ENCODE measurements around the gene NDUFS8. TPM values are rescaled to one million over a fixed set of nuclear protein-coding genes. Genes with fewer than 3 reads are reported as not detected.

Gene NDUFS8
- total and polyA plus RNA-seq, 2 of the 13 experiments (the other 11 are each of a cell fraction or from before 2014, with no cell fraction given) = 96.7 to 158 TPM

DNA sequence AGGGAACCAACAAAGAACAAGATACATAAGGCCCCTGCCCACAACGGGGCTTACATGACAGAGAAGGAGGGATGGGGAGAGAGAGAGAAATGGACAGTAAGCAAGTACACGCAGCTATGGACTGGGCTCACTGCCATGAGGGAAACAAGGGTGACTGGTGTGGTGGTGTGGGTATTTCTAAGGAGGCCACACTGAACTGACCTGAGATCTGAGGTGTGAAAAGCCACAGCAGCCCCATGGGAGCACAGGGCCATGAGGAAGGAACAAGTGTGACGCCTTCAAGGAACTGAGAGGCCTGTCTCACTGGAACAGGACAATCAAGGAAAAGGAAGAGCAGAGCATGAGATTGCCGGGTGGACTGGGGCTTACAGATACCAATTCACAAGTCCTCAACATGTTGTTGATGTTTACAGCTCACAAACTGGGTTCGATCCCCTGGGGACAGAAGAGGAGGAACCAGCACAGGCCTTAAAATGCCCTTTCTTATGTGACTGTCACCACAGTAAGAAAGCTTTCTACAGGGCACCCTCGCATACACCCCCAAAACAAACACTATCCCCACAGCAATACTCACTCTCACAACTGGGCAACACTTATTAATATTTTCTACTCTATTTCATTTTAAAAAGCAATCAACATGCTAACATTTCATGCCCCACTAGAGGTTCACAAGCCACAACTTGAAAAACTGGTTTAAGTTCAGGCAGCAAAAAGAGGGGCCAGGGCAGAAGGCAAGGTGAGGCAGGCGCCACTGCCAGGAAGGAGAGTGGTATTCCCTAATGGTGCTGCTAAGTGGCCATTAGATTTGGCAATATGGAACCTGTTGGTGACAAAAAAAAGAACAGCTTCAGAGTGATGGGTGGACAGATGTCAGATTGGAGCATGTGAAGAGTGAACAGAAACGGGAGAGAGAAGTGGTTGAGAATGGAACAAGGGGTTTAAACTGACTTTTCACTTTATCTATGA, 47.4 kb downstream of the NDUFS8 start:
- H3K4me2 ChIP-seq (ENCODE audit: low read depth, low read length) = no peak overlapping the region
- in situ Hi-C loops (cut with HindIII; ENCODE audit: extremely low pct_ligation_motif_present, low pct_unique_long_range_greater_than_20kb) = loop anchor here (10.0 kb wide), 1 partner anchor 127 kb away; no protein-coding TSS in a partner anchor
- no peak for DNase-seq (ENCODE audit: low spot score)

More for the DNA sequence above, 47.4 kb downstream of the NDUFS8 start:
- CTCF ChIA-PET (ENCODE audit: low intra/inter-chr PET ratio, low total read pairs) = no interaction called here
- no peaks in the 10 kb centered on the region for H3K27me3 ChIP-seq (ENCODE audit: control insufficient read depth in 1 of 2, insufficient read depth in 2 of 2, low read length in 2 of 2)
- POLR2A ChIA-PET = no interaction called here
- 94% methylated on average over 8 of the region's 8 CpGs for WGBS (ENCODE audit: low lambda C conversion rate)
- H3K9me3 ChIP-seq (ENCODE audit: low read length) = no peaks in the 10 kb centered on the region
- peaks cover 78% of the 10 kb centered on the region for H3K79me2 ChIP-seq (ENCODE audit: insufficient read depth, low read length)
- no peak overlapping the region for H3K9ac ChIP-seq (ENCODE audit: insufficient read depth, low read depth, low read length)
- intact Hi-C loops (cut with micrococcal nuclease; ENCODE audit: unreplicated experiment) = loop anchor here (5.0 kb wide), 1 partner anchor 129 kb away; no protein-coding TSS in a partner anchor
- peaks cover 38 to 86% of the 10 kb centered on the region in 2 experiments for H3K36me3 ChIP-seq (replicated peaks in 1 of 2; ENCODE audit: control insufficient read depth in 1 of 2, insufficient read depth in 2 of 2, low read length in 2 of 2)
- BruUV-seq (replicated peaks) = no TSS peak
- peaks cover 35% of the 10 kb centered on the region for H3K4me1 ChIP-seq (ENCODE audit: insufficient read depth, low read length)
- TF ChIP-seq ELF1 (CRISPR knock-in tag; IDR thresholded peaks at IDR 0.05) = no peak
- peak; percentile 87 for TF ChIP-seq RBM22 (optimal IDR thresholded peaks at IDR 0.05; ENCODE audit: low read length)
- TF ChIP-seq STAG1 (CRISPR knock-in tag; IDR thresholded peaks at IDR 0.05) = no peak
- TF ChIP-seq, protein P1, sequence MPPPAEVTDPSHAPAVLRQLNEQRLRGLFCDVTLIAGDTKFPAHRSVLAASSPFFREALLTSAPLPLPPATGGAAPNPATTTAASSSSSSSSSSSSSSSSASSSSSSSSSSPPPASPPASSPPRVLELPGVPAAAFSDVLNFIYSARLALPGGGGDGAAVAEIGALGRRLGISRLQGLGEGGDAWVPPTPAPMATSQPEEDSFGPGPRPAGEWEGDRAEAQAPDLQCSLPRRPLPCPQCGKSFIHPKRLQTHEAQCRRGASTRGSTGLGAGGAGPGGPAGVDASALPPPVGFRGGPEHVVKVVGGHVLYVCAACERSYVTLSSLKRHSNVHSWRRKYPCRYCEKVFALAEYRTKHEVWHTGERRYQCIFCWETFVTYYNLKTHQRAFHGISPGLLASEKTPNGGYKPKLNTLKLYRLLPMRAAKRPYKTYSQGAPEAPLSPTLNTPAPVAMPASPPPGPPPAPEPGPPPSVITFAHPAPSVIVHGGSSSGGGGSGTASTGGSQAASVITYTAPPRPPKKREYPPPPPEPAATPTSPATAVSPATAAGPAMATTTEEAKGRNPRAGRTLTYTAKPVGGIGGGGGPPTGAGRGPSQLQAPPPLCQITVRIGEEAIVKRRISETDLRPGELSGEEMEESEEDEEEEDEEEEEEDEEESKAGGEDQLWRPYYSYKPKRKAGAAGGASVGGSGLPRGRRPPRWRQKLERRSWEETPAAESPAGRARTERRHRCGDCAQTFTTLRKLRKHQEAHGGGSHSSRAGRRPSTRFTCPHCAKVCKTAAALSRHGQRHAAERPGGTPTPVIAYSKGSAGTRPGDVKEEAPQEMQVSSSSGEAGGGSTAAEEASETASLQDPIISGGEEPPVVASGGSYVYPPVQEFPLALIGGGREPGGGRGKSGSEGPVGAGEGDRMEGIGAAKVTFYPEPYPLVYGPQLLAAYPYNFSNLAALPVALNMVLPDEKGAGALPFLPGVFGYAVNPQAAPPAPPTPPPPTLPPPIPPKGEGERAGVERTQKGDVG (CRISPR knock-in tag; IDR thresholded peaks at IDR 0.05; ENCODE audit: borderline replicate concordance) = no peak
- no peak for TF ChIP-seq SETDB1 (CRISPR knock-in tag; IDR thresholded peaks at IDR 0.05; ENCODE audit: borderline replicate concordance)
- H2AFZ ChIP-seq (ENCODE audit: low read length) = no peak overlapping the region
- ATAC-seq (peak; percentile 15), FAIRE-seq (no peak)
- H4K20me1 ChIP-seq (ENCODE audit: insufficient read depth, low read length) = peaks cover 19% of the 10 kb centered on the region; the same call in 1 of the 2 replicates
- H3K27ac ChIP-seq (ENCODE audit: extremely low read length, insufficient read depth, low read length) = peak overlapping the region; percentile 27
- no peak overlapping the region for H3K4me3 ChIP-seq (replicated peaks in 1 of 3; ENCODE audit: insufficient read depth in 1 of 3, low read depth in 2 of 3, low read length in 3 of 3)
